ENCODE measurements around the gene ATF2. TPM values are rescaled to one million over a fixed set of nuclear protein-coding genes. Genes with fewer than 3 reads are reported as not detected.

Gene ATF2
- total and polyA plus RNA-seq, 2 donors (not counting 3 experiments of a cell fraction or from before 2014, with no cell fraction given): 36.3 to 57.1 TPM

DNA sequence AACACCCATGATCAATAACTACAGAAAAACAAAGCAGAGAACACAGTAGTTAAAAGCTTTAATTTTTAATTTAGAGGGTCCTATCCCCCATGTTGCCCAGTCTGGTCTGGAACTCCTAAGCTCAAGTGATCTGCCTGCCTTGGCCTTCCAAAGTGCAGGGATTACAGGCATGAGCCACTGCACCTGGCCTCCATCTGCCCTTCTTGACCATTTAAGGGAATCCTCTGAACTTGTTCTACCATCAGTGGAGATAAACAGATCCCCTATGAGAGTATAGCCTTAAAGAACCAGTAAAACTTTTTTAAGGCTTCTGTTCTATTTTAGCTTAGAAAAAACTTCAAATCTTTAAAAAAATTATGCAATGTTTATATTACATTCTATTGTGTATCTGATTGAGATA lies 27.0 kb upstream of the ATF2 start:
- Histone ChIP-seq H3K4me3 (replicated peaks in 1 of 3; ENCODE audit: insufficient read depth in 1 of 3, low read depth in 1 of 3, low read length in 3 of 3) (no peak overlapping the region), H2AFZ (ENCODE audit: low read depth, low read length) (no peak overlapping the region), H3K79me2 (ENCODE audit: control insufficient read depth, insufficient read depth, low read length) (no peaks in the 10 kb centered on the region), H3K4me1 (ENCODE audit: control insufficient read depth, extremely low read depth, insufficient read depth, low read length) (no peaks in the 10 kb centered on the region), H3K9me1 (replicated peaks; ENCODE audit: control insufficient read depth, extremely low read depth, insufficient read depth, low read length) (no peaks in the 10 kb centered on the region), H3K27ac (ENCODE audit: insufficient read depth, low read depth, low read length) (no peak overlapping the region), H3K9me3 (replicated peaks; ENCODE audit: control insufficient read depth, insufficient read depth, low read length) (no peaks in the 10 kb centered on the region), H3K27me3 (ENCODE audit: control insufficient read depth in 2 of 2, insufficient read depth in 2 of 2, low read length in 2 of 2) (peaks cover 8 to 17% of the 10 kb centered on the region in 2 experiments), H3K36me3 (ENCODE audit: control insufficient read depth in 2 of 2, extremely low read depth in 1 of 2, insufficient read depth in 2 of 2, low read length in 2 of 2) (no peaks in the 10 kb centered on the region), H3K9ac (replicated peaks; ENCODE audit: extremely low read depth, insufficient read depth, low read length) (no peak overlapping the region), H4K20me1 (replicated peaks; ENCODE audit: control insufficient read depth, extremely low read depth, insufficient read depth, low read length) (no peaks in the 10 kb centered on the region), H3K4me2 (ENCODE audit: insufficient read depth, low read length) (no peak overlapping the region)
- dilution Hi-C loops (cut with MboI; ENCODE audit: extremely low pct_ligation_motif_present, low sequenced_read_pairs) (no loop called here), intact Hi-C loops (cut with micrococcal nuclease) (no loop called here)
- DNase-seq (ENCODE audit: low read depth, low spot score) (no peak), FAIRE-seq (no peak)
- BruUV-seq (replicated peaks): no TSS peak
- POLR2A ChIA-PET: no interaction called here
- CTCF ChIA-PET: interaction anchor here (1.0 kb wide), 1 partner anchor 9 kb away, joined by 3 read pairs; no protein-coding TSS in a partner anchor
- no peak for TF ChIP-seq FOS (IDR thresholded peaks at IDR 0.05; ENCODE audit: borderline replicate concordance, insufficient read depth, low read length)
- no peak for TF ChIP-seq POLR2A (IDR thresholded peaks at IDR 0.05; ENCODE audit: low read depth, low read length)
- no peak for TF ChIP-seq EZH2 (IDR thresholded peaks at IDR 0.05; ENCODE audit: borderline replicate concordance, low read depth, low read length, severe bottlenecking)
- no peak for TF ChIP-seq POLR2AphosphoS5 (IDR thresholded peaks at IDR 0.05; ENCODE audit: insufficient read depth, low read depth, low read length)
- TF ChIP-seq, protein P1, sequence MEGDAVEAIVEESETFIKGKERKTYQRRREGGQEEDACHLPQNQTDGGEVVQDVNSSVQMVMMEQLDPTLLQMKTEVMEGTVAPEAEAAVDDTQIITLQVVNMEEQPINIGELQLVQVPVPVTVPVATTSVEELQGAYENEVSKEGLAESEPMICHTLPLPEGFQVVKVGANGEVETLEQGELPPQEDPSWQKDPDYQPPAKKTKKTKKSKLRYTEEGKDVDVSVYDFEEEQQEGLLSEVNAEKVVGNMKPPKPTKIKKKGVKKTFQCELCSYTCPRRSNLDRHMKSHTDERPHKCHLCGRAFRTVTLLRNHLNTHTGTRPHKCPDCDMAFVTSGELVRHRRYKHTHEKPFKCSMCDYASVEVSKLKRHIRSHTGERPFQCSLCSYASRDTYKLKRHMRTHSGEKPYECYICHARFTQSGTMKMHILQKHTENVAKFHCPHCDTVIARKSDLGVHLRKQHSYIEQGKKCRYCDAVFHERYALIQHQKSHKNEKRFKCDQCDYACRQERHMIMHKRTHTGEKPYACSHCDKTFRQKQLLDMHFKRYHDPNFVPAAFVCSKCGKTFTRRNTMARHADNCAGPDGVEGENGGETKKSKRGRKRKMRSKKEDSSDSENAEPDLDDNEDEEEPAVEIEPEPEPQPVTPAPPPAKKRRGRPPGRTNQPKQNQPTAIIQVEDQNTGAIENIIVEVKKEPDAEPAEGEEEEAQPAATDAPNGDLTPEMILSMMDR (IDR thresholded peaks at IDR 0.05; ENCODE audit: extremely low read depth in 1 of 2, insufficient read depth in 1 of 2, low read depth in 1 of 2, low read length in 2 of 2): no peak

DNA sequence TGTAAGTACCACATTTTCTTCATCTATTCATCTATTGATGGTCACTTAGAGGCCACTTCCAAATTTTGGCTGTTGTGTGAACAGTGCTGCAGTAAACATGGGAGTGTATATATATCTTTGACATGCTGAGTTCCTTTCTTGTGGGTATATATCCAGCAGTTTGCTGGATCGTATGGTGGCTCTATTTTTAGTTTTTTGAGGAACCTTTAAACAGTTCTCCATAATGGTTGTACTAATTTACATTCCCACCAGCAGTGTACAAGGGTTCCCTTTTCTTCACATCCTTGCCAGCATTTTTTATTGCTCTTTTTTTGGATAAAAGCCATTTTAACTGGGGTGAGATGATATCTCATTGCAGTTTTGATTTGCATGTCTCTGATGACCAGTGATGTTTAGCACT lies 20.8 kb upstream of the ATF2 start:
- CTCF ChIA-PET: no interaction called here
- no TSS peak for BruUV-seq (replicated peaks)
- no peak for FAIRE-seq
- Histone ChIP-seq H3K79me2 (ENCODE audit: control insufficient read depth, insufficient read depth, low read length) (no peaks in the 10 kb centered on the region), H3K27me3 (ENCODE audit: control insufficient read depth in 2 of 2, insufficient read depth in 2 of 2, low read length in 2 of 2) (peaks cover 0 to 2% of the 10 kb centered on the region in 2 experiments), H3K9me1 (replicated peaks; ENCODE audit: control insufficient read depth, extremely low read depth, insufficient read depth, low read length) (no peaks in the 10 kb centered on the region), H3K9ac (replicated peaks; ENCODE audit: extremely low read depth, insufficient read depth, low read length) (no peak overlapping the region), H3K9me3 (replicated peaks; ENCODE audit: control insufficient read depth, insufficient read depth, low read length) (no peaks in the 10 kb centered on the region), H2AFZ (ENCODE audit: low read depth, low read length) (no peak overlapping the region), H3K4me1 (ENCODE audit: control insufficient read depth, extremely low read depth, insufficient read depth, low read length) (no peaks in the 10 kb centered on the region), H3K27ac (ENCODE audit: insufficient read depth, low read depth, low read length) (no peak overlapping the region), H3K36me3 (ENCODE audit: control insufficient read depth in 2 of 2, extremely low read depth in 1 of 2, insufficient read depth in 2 of 2, low read length in 2 of 2) (no peaks in the 10 kb centered on the region), H3K4me3 (replicated peaks in 1 of 3; ENCODE audit: insufficient read depth in 1 of 3, low read depth in 1 of 3, low read length in 3 of 3) (no peak overlapping the region), H3K4me2 (ENCODE audit: insufficient read depth, low read length) (no peak overlapping the region), H4K20me1 (replicated peaks; ENCODE audit: control insufficient read depth, extremely low read depth, insufficient read depth, low read length) (no peaks in the 10 kb centered on the region)
- TF ChIP-seq MYC (IDR thresholded peaks at IDR 0.05; ENCODE audit: low read depth, low read length) (no peak), POLR2A (IDR thresholded peaks at IDR 0.05; ENCODE audit: low read depth, low read length) (no peak), FOS (IDR thresholded peaks at IDR 0.05; ENCODE audit: borderline replicate concordance, insufficient read depth, low read length) (no peak), EZH2 (IDR thresholded peaks at IDR 0.05; ENCODE audit: borderline replicate concordance, low read depth, low read length, severe bottlenecking) (no peak), JUN (IDR thresholded peaks at IDR 0.05; ENCODE audit: borderline replicate concordance, insufficient read depth, insufficient read length, low read depth) (no peak), POLR2AphosphoS5 (IDR thresholded peaks at IDR 0.05; ENCODE audit: insufficient read depth, low read depth, low read length) (no peak), GATA2 (IDR thresholded peaks at IDR 0.05; ENCODE audit: insufficient read depth, insufficient read length, low read depth, low read length) (no peak)
- TF ChIP-seq, protein P2, sequence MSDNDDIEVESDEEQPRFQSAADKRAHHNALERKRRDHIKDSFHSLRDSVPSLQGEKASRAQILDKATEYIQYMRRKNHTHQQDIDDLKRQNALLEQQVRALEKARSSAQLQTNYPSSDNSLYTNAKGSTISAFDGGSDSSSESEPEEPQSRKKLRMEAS (IDR thresholded peaks at IDR 0.05; ENCODE audit: insufficient read depth, insufficient read length): no peak
- TF ChIP-seq, protein P1 (IDR thresholded peaks at IDR 0.05; ENCODE audit: extremely low read depth in 1 of 2, insufficient read depth in 1 of 2, low read depth in 1 of 2, low read length in 2 of 2): no peak
- POLR2A ChIA-PET: no interaction called here
- intact Hi-C loops (cut with micrococcal nuclease) (loop anchor here (10.0 kb wide), 2 partner anchors 154 to 494 kb away; no protein-coding TSS in a partner anchor), dilution Hi-C loops (cut with MboI; ENCODE audit: extremely low pct_ligation_motif_present, low sequenced_read_pairs) (no loop called here)
- DNase-seq (ENCODE audit: low read depth, low spot score): no peak

Data from endothelial cell of umbilical vein (primary cell).